OCI-LY7 (cell line): ENCODE results near the gene DNAJC7. TPM values are rescaled to one million over a fixed set of nuclear protein-coding genes. Genes with fewer than 3 reads are reported as not detected.

Source experiments
- BruUV-seq: library from RNA; stranded (reverse); fragments of 400-500 nt; replicated peaks from 2 replicates; lab custom pipeline; 2021; lab: Mats Ljungman, UMichigan
- CTCF ChIA-PET: fragments of 300-600 bp; sonication (Branson Sonifier 250); formaldehyde crosslinking; loops from one replicate; lab custom pipeline; 2022; ENCODE audit warnings: antibody characterized with exemption; ENCODE audit not compliant: unreplicated experiment; lab: Charles Lee
- POLR2A ChIA-PET: fragments of 300-600 bp; sonication (Branson Sonifier 250); formaldehyde crosslinking; loops from one replicate; lab custom pipeline; 2022; ENCODE audit warnings: antibody characterized with exemption; lab: Charles Lee
- DNase-seq: peaks from one replicate; pipeline ENCODE4 v3.0.0-alpha.2; 2015; ENCODE audit warnings: low spot score
- H2AFZ ChIP-seq: fragments of 200-600 bp; sonication (generic), shearing (Covaris generic); 2 replicates; pipeline ENCODE4 v1.6.1; 2014; ENCODE audit warnings: mild to moderate bottlenecking, antibody characterized with exemption, low read length, moderate library complexity
- H3K27ac ChIP-seq: fragments of 200-600 bp; sonication (generic); 2 replicates; pipeline ENCODE4 v1.5.1; 2014; ENCODE audit warnings: mixed run types, low read depth, mild to moderate bottlenecking, moderate library complexity, low read length, inconsistent platforms; ENCODE audit not compliant: poor library complexity, severe bottlenecking
- H3K36me3 ChIP-seq: fragments of 200-600 bp; sonication (generic); 2 replicates; pipeline ENCODE4 v1.6.1; 2014; ENCODE audit warnings: mild to moderate bottlenecking, antibody characterized with exemption, low read length, moderate library complexity, mixed read lengths; ENCODE audit not compliant: insufficient read depth
- H3K4me1 ChIP-seq: fragments of 200-600 bp; sonication (generic); 2 replicates; pipeline ENCODE4 v1.5.1; 2014; ENCODE audit warnings: mild to moderate bottlenecking, low read length; ENCODE audit not compliant: insufficient read depth, poor library complexity, severe bottlenecking
- H3K4me2 ChIP-seq: fragments of 200-600 bp; sonication (generic); 2 replicates; pipeline ENCODE4 v1.6.1; 2014; ENCODE audit warnings: mild to moderate bottlenecking, low read length
- H3K4me3 ChIP-seq: fragments of 200-600 bp; sonication (generic); 2 replicates; pipeline ENCODE4 v1.5.1; 2014; ENCODE audit warnings: mild to moderate bottlenecking, low read depth, low read length; ENCODE audit not compliant: poor library complexity, severe bottlenecking
- H3K79me2 ChIP-seq: fragments of 200-600 bp; sonication (generic); 2 replicates; pipeline ENCODE4 v1.6.1; 2016; ENCODE audit warnings: low read depth, mild to moderate bottlenecking, low read length, moderate library complexity, mixed read lengths; ENCODE audit not compliant: insufficient read depth
- H3K9me2 ChIP-seq: fragments of 200-600 bp; sonication (generic); 2 replicates; pipeline ENCODE4 v1.6.1; 2016; ENCODE audit warnings: mild to moderate bottlenecking, low read length, mixed read lengths; ENCODE audit not compliant: insufficient read depth
- H3K9me3 ChIP-seq: fragments of 200-600 bp; sonication (generic); 2 replicates; pipeline ENCODE4 v1.6.1; 2014; ENCODE audit warnings: mild to moderate bottlenecking, mixed run types, low read length, mixed read lengths
- H4K20me1 ChIP-seq: fragments of 200-600 bp; sonication (generic); 2 replicates; pipeline ENCODE4 v1.6.1; 2014; ENCODE audit warnings: mild to moderate bottlenecking, antibody characterized with exemption, low read length, moderate library complexity, mixed read lengths; ENCODE audit not compliant: insufficient read depth
- CTCF ChIP-seq: fragments of 200-600 bp; sonication (generic); conservative IDR thresholded peaks from 2 replicates; pipeline ENCODE4 v1.5.1; 2014; ENCODE audit warnings: mild to moderate bottlenecking, antibody characterized with exemption, low read length, moderate library complexity, mixed read lengths
- EZH2phosphoT487 ChIP-seq: fragments of 200-600 bp; sonication (generic); IDR thresholded peaks from 2 replicates; pipeline ENCODE4 v1.6.1; 2018; ENCODE audit warnings: low read depth, borderline replicate concordance, mild to moderate bottlenecking, mixed run types, antibody characterized with exemption, low read length, moderate library complexity, mixed read lengths
- intact Hi-C: fragments of 100-400 bp; cut with micrococcal nuclease; formaldehyde crosslinking; loops from one replicate; pipeline ENCODE4 v1.10.0; 2022; ENCODE audit not compliant: unreplicated experiment
- total RNA-seq, 2 experiments: library from RNA; depleted of rRNA in 1 of 2; stranded (reverse); fragments of >200 nt in 1 of 2; shearing (Covaris generic) in 1 of 2; gene quantifications; 2 replicates each; pipeline ENCODE4 v1.2.3, GENCODE V29; 2014 to 2022

Gene DNAJC7
- total RNA-seq, 2 experiments from 2014 or later, result 76.4 to 124 TPM

GRCh38 chr17:41939044-41939692 lies 78.1 kb downstream of the DNAJC7 start:
- H3K4me3 ChIP-seq, result no peak overlapping the region
- ChIA-PET POLR2A (interaction anchor here (0.6 to 1.0 kb wide), 2 partner anchors 9 to 88 kb away, joined by 3 to 4 read pairs; partner anchors contain the start of gene ODAD4), CTCF (no interaction called here)
- no peak overlapping the region for H3K27ac ChIP-seq
- H3K79me2 ChIP-seq, result no peaks in the 10 kb centered on the region
- H4K20me1 ChIP-seq, result no peaks in the 10 kb centered on the region
- H3K4me2 ChIP-seq, result no peak overlapping the region
- H2AFZ ChIP-seq, result no peak overlapping the region
- intact Hi-C loops, result no loop called here
- no peaks in the 10 kb centered on the region for H3K9me3 ChIP-seq
- no peaks in the 10 kb centered on the region for H3K36me3 ChIP-seq
- TF ChIP-seq CTCF (no peak), EZH2phosphoT487 (no peak)
- no peaks in the 10 kb centered on the region for H3K9me2 ChIP-seq
- DNase-seq, result no peak
- peaks cover 16% of the 10 kb centered on the region for H3K4me1 ChIP-seq
- no TSS peak for BruUV-seq

- Histone ChIP-seq H3K9me2 (no peaks in the 10 kb centered on the region), H3K36me3 (no peaks in the 10 kb centered on the region), H3K79me2 (no peaks in the 10 kb centered on the region), H4K20me1 (no peaks in the 10 kb centered on the region), H3K27ac (no peak overlapping the region), H3K9me3 (no peaks in the 10 kb centered on the region), H3K4me1 (peaks cover 16% of the 10 kb centered on the region), H3K4me2 (no peak overlapping the region), H2AFZ (no peak overlapping the region), H3K4me3 (no peak overlapping the region)
- no TSS peak for BruUV-seq
- no peak for DNase-seq
- POLR2A ChIA-PET, result no interaction called here
- intact Hi-C loops, result no loop called here
- CTCF ChIA-PET, result no interaction called here
- TF ChIP-seq CTCF, result no peak
- TF ChIP-seq EZH2phosphoT487, result no peak
Observed at GRCh38 chr17:41937970-41938954, 79.0 kb downstream of the DNAJC7 start.
